ENCODE results near the gene MEF2A. TPM values are rescaled to one million over a fixed set of nuclear protein-coding genes. Genes with fewer than 3 reads are reported as not detected.

Gene MEF2A
- total and polyA plus RNA-seq, 10 of the 15 experiments (the other 5 are each of a cell fraction or from before 2014, with no cell fraction given) = 7.2 to 46.7 (median 35.9) TPM

GRCh38 chr15:99741835-99742234, 176.1 kb downstream of the MEF2A start:
- intact Hi-C loops (cut with micrococcal nuclease; ENCODE audit: unreplicated experiment) (no loop called here), in situ Hi-C loops (cut with MboI) (loop anchor here (25.0 kb wide), 1 partner anchor 630 kb away; the partner anchor contains the start of gene SYNM)
- Histone ChIP-seq H3K9me3 (replicated peaks; ENCODE audit: control insufficient read depth, insufficient read depth, low read length) (no peaks in the 10 kb centered on the region), H3K36me3 (ENCODE audit: control insufficient read depth in 2 of 2, insufficient read depth in 2 of 2, low read length in 1 of 2) (no peaks in the 10 kb centered on the region), H3K27me3 (replicated peaks in 1 of 2; ENCODE audit: control insufficient read depth in 2 of 2, insufficient read depth in 2 of 2, low read length in 1 of 2) (no peaks in the 10 kb centered on the region), H3K4me1 (ENCODE audit: control insufficient read depth, insufficient read depth, low read length) (no peaks in the 10 kb centered on the region; the same call in 1 of the 2 replicates), H3K79me2 (ENCODE audit: control insufficient read depth, insufficient read depth, low read length) (no peaks in the 10 kb centered on the region), H3K4me3 (no peak overlapping the region), H2AFZ (ENCODE audit: control insufficient read depth, low read depth, low read length) (no peak overlapping the region), H4K20me1 (ENCODE audit: control insufficient read depth, insufficient read depth) (no peaks in the 10 kb centered on the region), H3K9ac (ENCODE audit: control insufficient read depth, insufficient read depth, low read length) (no peak overlapping the region), H3K27ac (ENCODE audit: control insufficient read depth, insufficient read depth) (no peak overlapping the region), H3K4me2 (ENCODE audit: control insufficient read depth, insufficient read depth) (no peak overlapping the region)
- ChIA-PET SMC1A (ENCODE audit: uncharacterized antibody, unreplicated experiment) (no interaction called here), RAD21 (ENCODE audit: unreplicated experiment) (no interaction called here), POLR2A (no interaction called here), CTCF (interaction anchor here (1.3 kb wide), 1 partner anchor 14 kb away, joined by 4 read pairs; no protein-coding TSS in a partner anchor)
- BruUV-seq (replicated peaks) = no TSS peak
- DNase-seq (ENCODE audit: low read depth, low spot score) (no peak), ATAC-seq (no peak), FAIRE-seq (no peak)
- 50% methylated on average over 2 of the region's 2 CpGs for WGBS (ENCODE audit: insufficient coverage, insufficient replicate concordance, low lambda C conversion rate, missing lambda C conversion rate)
- TF ChIP-seq SMC3 (IDR thresholded peaks at IDR 0.05; ENCODE audit: borderline replicate concordance, low read length) = no peak
- TF ChIP-seq IRF5 (IDR thresholded peaks at IDR 0.05; ENCODE audit: borderline replicate concordance) = no peak
- no peak for TF ChIP-seq EZH2 (IDR thresholded peaks at IDR 0.05; ENCODE audit: borderline replicate concordance, control insufficient read depth, low read depth, low read length)
- TF ChIP-seq PML (IDR thresholded peaks at IDR 0.05; ENCODE audit: low read length) = no peak
- TF ChIP-seq, protein P1, sequence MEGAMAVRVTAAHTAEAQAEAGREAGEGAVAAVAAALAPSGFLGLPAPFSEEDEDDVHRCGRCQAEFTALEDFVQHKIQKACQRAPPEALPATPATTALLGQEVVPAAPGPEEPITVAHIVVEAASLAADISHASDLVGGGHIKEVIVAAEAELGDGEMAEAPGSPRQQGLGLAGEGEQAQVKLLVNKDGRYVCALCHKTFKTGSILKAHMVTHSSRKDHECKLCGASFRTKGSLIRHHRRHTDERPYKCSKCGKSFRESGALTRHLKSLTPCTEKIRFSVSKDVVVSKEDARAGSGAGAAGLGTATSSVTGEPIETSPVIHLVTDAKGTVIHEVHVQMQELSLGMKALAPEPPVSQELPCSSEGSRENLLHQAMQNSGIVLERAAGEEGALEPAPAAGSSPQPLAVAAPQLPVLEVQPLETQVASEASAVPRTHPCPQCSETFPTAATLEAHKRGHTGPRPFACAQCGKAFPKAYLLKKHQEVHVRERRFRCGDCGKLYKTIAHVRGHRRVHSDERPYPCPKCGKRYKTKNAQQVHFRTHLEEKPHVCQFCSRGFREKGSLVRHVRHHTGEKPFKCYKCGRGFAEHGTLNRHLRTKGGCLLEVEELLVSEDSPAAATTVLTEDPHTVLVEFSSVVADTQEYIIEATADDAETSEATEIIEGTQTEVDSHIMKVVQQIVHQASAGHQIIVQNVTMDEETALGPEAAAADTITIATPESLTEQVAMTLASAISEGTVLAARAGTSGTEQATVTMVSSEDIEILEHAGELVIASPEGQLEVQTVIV (IDR thresholded peaks at IDR 0.05; ENCODE audit: borderline replicate concordance, partially characterized antibody) = no peak
- TF ChIP-seq TCF12 (IDR thresholded peaks at IDR 0.05; ENCODE audit: low read depth, low read length) = no peak
